CD4-positive, alpha-beta T cell treated with Interleukin-21 for 1 hour (primary cell): ENCODE results near the gene ARRB1.

ENCODE experiments used
- DNase-seq: peaks from one replicate; pipeline ENCODE4 v3.0.0-alpha.2; 2020

ARRB1 gene

DNA sequence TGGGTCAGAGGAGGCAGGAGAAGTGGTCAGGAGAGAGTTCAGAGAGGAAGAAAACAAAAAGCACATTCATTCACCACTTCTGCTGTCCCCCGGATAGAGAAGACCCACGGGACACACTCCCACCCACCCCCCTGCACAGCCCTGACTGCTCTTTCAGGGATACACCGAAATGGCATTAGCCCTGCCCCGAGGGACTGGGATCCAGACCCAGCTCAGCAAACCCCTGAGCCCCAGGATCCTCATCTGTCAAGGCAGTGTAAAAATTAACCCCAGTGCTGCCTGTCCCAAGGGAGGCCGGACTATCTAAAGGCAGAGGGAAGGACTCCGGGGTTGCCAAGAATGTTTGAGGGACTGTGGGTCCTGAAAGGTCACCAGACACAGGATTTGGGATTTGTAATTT, 79.7 kb downstream of the ARRB1 start:
- DNase-seq: no peak

DNA sequence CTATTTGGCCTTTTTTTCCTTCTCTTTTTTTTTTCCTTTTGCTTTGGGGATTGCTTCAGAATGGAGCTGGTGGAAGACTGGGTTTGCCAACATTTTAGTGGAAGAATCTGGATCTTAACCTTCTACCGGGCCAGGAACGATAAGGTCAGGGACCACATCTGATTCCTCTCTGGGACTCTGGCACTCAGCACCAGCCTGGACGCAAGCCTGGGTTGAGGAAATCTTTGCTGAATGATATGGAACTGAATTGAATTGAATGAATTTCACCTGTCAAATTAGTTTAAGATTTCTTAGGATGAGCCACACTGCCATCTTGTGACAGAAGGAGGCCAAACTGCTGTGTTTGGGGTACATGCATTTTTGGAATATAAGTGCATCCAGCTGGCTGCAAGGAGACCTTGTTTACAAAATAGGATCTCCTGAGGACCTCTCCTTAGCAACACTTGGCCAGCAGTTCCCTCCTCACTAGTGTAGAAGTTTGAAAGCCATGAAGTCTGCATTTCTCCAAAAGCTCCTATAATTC, 80.5 kb downstream of the ARRB1 start:
- peak; percentile 48 for DNase-seq

DNA sequence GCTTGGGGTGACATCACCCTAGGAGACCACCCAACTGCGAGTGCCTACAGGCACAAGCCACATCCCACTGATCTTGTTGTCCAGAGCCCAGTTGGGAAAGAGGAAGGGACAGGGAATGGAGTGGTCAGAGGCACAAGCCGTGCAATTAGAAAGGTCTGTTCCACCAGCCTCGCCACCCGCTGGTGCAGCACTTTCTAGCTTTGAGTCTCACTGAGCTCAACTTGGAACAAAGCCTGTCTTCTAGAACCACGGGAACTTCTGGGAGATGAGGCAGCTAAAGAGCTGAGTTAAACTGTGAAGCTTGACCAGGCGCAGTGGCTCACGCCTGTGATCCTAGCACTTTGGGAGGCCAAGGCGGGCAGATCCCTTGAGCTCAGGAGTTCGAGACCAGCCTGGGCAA, 81.6 kb downstream of the ARRB1 start:
- DNase-seq: no peak

DNA sequence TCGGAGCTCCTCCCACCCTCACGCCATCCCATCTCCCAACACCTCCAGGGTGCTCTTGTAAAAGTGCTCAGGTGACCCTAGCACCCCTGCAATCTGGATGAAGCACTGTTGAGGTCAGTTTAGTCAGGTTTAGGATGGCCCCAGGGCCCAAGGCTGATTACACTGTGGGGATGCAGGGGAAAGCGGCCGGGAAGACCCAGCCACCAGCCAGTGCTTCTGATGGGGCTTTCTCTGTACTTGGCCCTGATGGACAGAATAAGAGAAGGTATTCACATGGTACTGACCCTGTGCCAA, 82.1 kb downstream of the ARRB1 start:
- DNase-seq: no peak

DNA sequence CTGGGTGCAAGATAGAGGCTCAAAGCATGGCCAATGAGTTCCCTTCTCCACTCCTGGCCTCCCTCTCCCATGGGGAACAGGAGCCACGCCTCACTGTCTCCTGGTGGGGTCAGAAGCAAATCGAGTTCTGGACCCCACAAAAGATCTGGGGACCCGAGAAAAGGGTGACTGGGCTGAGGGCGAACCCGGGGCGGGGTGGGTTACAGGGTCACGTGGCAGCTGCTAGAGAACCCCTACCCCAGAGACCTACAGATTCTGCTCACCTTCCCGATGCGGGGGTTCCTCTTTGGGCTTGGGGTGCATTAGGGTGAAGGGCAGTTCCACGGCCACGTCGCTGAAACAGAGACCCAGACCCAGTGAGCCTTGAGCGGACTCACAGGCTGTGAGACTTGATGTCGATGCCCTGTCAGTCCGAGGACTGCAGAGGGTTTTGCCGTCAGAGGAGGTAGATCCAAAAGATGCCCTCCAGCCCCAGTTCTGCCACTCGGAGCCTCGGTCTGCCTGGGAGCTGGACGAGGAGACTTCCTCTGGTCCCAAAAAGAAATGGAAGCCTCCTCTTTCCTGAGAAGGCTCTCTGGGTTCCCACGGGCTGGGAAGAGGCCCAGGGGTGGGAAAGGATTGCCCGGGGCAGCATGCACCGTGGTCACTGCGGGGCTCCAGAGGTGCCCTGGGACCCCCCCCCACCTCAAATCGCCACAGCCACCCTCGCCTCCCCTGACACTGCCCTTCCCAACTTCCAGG, 82.7 kb downstream of the ARRB1 start:
- DNase-seq: no peak

DNA sequence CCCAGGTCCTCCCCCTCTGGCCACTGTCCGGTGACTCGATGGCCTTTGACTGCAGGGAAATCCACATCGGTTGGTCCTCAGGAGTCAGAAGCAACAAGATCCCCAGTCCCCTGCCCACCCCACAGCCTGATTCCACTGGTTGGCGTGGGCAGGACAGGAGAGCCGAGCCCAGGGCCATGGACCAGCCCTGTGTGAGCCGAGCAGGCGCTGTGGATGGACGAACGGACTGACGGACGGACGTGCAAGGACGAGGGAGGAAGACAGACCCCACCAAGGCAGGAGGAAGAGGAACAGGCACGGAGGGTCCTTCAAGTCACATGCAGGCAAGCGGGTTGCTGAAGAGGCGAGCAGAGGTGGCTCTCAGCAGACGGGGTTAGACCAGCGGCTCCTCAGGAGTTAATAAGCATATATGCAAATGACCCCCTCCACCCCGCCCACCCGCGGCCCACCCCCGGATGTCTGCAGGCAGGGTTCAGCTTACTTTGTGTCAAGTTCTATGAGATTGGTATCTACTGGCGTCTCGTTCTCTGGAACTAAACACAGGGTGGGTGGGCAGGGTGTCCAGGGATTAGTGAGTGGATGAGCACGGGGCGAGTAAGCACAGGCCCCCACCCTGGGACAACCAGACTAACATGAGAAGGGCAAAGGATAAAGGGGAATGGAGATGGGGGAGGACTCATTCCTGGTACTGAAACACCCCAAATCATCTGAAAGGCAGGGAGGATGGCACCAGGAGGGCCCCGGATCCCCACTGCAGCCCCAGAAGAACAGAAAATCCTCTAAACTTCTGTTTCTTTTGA, 84.1 kb downstream of the ARRB1 start:
- no peak for DNase-seq

DNA sequence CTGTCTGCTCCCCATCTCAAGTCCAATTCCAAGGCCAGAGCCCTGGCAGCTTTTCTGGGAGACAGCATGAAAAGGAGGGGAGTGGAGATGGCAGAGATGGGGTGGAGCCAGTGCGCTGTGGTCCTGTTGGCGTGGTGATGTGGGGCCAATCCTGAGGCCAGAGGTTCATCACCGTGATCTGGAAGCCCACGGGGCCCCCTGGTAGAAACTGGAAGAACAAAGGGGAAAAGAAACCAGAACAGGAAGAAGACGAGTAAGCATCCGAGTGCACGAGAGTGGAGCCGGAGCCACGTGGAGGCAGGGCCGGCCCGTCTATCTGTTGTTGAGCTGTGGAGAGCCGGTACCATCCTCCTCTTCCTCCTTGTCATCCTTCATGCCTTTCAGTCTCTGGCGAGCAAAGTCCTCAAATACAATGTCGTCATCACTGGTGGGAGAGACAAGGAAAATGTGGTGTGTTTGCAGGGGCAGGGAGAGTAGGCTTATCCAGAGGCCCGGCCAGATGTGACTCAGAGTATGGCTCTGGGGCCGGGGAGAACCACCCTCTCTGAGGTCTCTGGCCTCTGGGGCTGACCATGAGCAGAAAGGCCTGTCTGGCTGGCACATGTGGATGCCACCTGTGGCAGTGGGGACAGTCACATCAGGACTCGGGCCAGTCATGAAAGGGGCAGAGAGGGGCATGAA, 85.5 kb downstream of the ARRB1 start:
- no peak for DNase-seq

DNA sequence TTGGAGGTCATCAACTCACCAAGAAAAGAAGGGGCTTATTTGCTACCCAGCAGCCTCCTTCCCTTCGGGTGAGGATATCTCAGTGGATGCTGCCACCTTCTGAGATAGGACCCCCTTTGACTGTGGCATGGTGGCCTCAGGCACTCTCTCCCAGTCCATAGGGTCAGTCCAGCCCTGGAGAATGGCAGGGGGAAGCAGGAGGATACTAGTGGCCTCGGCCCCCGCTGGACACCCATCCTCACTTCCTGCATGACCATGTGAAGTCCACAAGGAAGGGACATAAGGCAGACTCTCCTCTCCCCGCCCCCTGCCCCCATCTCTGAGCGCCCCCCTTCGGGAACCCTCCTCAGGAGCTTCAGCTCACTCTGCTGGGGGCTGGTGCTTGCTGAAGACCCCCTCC, 86.5 kb downstream of the ARRB1 start:
- no peak for DNase-seq

DNA sequence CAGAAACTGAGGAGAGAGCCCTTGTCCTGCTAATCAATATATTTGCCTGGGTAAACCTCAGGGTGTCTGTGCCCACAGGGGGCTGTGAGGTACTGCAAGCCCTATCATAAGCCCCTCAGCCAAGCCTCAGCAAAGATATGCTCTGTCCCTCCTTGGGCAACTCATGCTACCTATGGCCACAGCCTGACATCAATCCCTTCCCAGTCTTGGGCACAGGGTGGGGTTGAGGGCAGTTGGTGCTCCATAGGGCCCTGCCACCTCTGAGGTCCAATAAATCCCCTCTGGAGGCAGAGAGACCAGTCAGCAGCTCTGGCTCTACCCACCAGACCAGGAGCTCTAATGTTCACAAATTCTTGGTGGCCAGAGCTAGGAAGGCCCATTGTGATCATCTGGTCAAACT, 87.1 kb downstream of the ARRB1 start:
- no peak for DNase-seq

DNA sequence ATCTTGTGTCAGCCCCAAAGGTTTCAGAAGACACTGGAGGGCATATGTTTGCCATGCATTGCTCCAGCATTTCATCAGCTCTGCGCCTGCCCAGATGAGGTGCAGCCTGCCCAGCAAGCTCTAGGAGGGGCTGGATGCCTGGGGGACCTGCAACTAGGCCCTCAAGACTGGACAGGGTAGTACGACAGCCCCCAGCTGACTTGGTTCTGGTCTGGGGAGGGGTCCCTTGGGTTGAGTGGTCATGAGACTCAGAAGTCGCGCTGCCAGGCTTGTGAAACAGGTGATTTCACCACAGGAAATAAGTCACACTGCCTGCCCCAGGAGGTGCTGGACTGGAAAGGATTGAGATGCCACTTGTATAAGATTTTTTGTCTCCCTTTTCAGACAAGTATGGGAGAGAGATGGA, 87.5 kb downstream of the ARRB1 start:
- no peak for DNase-seq

DNA sequence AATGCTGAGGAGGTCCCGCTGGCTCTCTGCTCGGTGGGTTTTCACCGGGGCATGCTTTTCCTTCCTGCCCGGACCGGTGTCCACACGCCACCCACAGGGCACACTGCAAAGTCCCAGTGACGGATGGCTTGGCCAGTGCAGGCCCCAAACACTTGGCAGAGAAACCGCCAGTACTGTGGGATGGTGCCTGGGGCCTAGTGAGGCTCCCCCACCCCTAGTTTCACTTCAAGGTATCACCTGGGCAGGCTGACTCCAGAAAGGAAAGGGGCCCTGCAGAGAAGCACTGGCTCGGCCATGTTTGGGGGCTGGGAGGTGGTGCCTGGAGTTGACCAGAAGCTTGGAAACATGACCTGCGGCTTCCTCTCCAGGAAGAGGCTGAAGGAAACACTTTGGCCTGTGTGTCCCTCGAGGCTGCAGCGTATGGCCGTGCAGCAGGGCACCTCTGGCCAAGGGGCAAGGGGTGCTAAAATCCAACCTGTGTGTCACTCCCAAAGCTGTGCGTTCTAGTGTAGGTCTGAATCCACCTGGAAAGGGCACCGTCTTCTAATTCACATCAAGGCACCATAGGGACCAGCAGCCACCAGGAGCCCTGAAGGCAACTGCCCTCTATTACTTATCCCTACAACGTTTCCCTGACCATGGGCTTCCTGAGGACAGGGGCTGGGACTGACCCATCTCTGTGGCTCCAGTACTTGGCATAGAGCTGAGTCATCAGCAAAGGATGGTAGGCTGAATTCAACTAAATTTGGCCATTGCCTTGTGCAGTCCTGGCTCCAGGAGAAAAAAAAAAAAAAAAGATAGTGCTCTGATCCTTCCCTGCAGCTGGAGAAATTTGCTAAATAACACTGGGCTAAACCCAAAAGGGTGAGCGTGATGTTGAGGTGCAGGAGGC, 88.3 kb downstream of the ARRB1 start:
- DNase-seq: no peak

DNA sequence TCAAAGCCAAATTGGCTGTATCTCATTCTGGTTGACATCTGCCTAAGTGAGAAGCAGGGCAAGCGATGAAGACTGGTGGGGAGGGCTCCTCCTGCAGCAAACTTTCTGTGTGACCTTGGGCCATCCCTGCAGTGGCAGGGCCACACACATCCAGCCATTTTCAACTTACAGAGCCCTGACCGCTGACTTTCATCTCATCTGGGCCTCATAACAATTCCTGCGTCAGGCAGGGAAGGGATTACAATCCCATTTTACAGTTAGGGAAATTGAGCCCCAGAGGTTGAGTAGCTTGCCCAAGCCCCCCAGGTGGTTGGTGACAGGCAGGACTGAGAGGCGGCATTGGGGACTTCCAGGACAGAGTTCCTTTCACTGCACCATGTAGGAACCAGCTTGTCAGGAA, 89.0 kb downstream of the ARRB1 start:
- no peak for DNase-seq

DNA sequence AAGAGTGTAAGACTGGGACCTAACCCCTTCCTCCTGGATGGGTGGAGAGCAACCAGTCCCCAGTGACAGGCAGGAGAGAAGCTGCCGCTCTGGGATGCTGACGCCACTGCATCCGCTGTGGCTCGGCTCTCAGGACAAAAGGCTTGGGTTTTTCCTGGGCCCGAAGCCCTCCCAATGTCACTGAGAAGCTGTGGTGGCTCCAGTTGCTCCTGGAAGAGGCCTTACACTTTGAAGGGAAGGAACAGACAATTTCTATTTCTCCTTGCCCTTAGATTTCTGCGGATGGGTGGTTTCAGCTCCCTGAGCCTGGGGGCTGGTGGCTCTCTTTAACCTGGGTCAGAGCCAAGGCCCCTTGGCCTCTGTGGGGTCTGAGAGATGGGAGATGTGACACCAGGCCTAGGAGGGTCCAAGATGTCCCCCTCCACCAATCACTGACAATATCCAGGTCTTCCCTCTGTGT, 89.5 kb downstream of the ARRB1 start:
- DNase-seq: no peak

DNA sequence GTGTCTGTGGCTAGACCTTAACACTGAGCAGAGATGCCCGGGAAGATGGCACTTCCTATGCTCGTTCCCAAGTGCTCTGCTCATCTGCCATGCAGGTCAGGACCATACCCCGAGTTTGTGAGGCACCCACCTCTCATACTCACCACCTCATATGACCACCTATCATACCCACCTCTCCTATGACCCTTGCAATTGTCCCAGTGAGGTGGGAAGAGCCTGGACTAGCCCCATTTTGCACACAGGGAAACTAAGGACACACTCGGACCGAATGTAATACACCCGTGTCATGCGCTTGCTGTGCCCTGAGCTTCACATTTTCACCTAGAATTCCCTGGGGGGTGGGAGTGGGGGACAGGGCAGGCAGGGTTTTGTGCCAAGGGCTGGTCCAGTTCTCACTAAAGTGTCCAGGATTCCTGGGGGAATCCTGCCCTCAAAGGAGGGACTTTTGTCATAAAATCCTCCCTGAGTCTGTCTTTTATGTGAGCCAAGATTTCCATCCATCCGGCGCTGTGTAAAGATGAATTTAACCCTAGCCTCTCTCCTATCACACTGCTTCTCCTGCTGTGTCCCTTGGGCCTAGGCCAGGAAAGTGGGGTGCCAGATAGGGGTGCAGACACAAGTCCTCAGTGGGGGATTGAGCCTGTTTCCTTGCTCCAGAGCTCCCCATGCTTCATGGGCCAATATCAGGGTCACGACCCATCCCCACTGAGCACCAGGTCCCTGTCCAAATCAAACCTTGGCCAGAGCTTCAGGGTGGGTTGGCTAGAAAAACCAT, 90.9 kb downstream of the ARRB1 start:
- no peak for DNase-seq

DNA sequence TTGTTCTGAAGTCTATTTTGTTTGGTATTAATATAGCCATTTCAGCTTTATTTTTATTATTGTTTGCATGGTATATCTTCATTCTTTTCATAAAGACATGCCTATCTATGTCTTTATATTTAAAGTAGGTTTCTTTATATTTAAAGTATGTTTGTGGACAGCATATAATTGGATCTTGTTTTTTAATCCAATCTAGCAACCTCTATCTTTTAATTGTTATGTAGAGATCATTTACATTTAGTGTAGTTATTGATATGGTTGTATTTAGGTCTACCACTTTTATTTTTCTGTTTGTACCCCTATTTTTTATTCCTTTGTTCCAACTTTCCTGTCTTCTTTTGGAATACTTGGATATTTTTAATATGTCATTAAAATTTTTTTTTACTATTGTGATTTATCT, 97.1 kb downstream of the ARRB1 start:
- DNase-seq: no peak

DNA sequence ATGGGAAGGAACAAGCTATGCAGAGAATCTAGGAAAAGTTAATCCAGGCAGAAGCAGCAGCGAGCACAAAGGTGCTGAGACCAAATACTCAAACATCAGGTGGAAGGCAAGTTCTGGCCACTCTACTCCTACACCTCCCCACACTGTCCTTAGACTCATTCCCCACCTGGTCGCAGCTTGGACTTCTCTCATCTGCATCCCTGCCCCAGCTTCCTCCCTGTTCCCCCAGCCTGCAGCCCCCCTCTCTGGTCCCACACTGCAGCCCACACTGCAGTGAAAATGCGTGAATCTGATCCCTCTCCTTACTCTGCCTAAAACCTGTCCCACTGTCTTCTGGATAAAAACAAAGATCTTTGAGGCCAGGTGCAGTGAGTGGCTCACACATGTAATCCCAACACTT, 101.8 kb downstream of the ARRB1 start:
- no peak for DNase-seq

DNA sequence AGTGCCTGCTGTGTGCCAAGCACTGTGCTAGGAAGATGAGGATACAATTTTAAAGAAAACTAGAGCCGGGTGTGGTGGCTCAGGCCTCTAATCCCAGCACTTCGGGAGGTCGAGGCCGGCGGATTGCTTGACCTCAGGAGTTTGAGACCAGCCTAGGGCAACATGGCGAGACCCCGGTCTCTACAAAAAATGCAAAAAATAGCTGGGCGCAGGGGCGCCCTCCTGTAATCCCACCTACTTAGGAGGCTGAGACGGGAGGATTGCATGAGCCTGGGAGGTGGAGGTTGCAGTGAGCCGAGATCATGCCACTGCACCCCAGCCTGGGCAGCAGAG, 102.6 kb downstream of the ARRB1 start:
- DNase-seq: no peak

DNA sequence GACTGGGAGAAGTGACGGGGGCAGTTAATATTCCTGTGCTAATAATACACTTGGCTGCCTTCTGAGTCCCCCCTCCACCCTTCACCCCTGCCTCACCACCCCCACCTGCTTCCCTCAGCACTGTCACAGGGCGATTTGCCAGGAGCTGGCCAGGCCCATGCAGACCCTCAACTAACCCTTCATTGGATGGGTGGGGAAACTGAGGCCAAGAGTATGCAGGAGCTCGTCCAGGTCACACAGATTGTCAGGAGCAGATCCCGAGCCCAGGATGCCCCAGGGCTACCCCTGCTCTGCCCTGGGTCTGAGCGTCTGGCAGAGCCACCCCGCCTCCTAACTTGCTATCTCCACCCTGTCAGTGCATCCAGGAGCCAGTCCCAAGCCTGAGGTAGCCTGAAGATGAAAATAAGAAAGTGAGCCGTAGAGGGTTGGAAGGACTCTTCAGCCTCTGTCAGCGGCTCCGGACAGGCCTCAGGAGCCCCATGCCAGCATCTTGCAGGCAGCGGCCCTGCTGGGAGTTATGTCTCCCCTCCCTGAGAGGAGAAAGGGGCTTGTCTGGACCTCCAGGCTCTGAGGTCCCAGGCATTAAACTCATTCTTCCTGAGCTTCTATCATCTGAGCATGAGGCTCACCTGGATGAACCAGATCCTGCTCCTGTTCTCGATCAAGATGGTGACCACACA, 104.7 kb downstream of the ARRB1 start:
- DNase-seq: no peak

DNA sequence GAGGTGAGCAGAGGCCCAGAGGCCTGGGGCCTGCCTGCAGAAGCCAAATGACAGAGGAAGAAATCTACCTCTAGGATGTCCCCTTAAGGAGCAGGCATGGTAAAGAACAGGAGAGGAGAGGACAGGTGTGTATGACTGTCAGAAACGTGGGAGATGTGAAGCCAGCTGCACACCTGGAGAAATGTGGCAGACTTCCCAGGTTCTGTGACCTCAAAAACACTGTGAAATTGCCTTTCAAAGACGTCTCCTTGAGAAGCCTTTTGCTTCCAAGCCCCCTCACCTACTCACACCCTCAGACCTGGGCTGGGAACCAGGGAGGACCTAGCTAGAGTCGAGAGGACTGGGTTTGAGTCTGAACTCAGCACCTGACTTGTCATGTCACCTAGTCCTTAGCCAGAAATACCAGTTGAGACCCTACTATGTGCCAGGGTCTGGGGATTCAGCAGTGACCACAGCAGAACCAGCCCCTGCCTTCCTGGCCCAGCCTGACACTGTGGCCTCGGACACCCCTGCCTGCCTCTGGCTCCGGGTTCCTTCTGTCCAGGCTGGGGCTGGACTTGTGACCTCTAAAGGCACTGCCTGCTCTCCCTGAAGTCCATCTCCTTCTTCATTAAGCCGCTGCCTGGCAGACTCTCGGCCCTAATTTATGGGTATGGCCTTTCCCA, 105.3 kb downstream of the ARRB1 start:
- no peak for DNase-seq

DNA sequence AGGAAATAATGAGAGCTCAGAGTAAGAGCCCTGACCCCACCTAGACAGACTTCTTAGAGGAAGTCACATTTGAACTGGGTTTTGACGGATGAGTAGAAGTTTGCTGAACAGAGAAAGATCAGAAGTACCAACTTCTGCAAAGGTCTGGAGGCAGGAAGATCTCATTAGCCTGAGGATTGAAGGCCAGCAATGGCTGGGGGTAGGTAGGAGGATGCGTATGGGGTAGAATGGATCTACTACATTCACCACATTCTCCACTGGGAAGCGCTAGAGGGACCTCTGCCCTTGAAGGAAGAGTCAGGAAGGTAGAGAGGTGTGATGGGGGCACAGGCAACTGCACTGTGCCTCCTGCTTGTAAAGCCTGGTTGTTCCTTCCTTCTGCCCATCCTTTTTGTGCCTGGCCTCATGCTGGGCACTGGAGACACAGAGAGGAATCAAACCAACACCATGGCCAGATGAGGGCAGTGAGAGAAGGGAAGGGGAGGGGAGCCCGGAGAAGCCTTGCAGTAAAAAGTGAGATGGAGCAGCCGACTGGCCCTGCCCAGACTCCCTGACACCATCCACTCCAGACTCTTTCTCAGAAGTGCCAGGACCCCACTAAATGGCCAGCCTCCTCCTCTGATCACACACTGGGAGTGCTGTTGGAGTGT, 106.0 kb downstream of the ARRB1 start:
- no peak for DNase-seq
